CD4-positive, alpha-beta T cell (primary cell): ENCODE data around the gene LAMA1. TPM values are rescaled to one million over a fixed set of nuclear protein-coding genes. Genes with fewer than 3 reads are reported as not detected.
"Not testable (repeated sequence)": the region's sequence is repeated elsewhere in the genome, so short reads cannot be mapped to it uniquely, and the experiment has no call there.

Experiments used
- ATAC-seq: fragments of 200-7000 bp; cut with Tn5 transposase; one replicate; pipeline ENCODE4 v1.10.0; 2022; ENCODE audit warnings: mild to moderate bottlenecking; ENCODE audit not compliant: poor library complexity
- CTCF ChIA-PET: fragments of 350-600 bp; sonication (Branson Sonifier 250); formaldehyde crosslinking; loops from one replicate; lab custom pipeline; 2021; ENCODE audit warnings: antibody characterized with exemption, inconsistent platforms; lab: Charles Lee
- POLR2A ChIA-PET: fragments of 350-600 bp; sonication (Branson Sonifier 250); formaldehyde crosslinking; loops from one replicate; lab custom pipeline; 2021; ENCODE audit warnings: antibody characterized with exemption, inconsistent platforms; lab: Charles Lee
- DNase-seq, 14 experiments: peaks; one replicate each; pipeline ENCODE4 v3.0.0-alpha.2; 2013 to 2020; ENCODE audit warnings: mixed read lengths in 2 of 14
- H3K27ac ChIP-seq, 2 donors: one replicate each; pipeline versions ENCODE4 v1.5.1 to v1.7.0; 2013; ENCODE audit warnings: low read length in 2 of 2, low read depth in 1 of 2, mild to moderate bottlenecking in 1 of 2
- H3K27me3 ChIP-seq, 2 experiments: 1 replicate in 1 of 2; 2 replicates in 1 of 2; pipeline versions ENCODE4 v1.6.1 to v1.7.0; 2013; ENCODE audit warnings: low read length in 2 of 2, control low read depth in 1 of 2, mild to moderate bottlenecking in 1 of 2, moderate library complexity in 1 of 2; ENCODE audit not compliant: insufficient read depth in 2 of 2, control insufficient read depth in 1 of 2
- H3K36me3 ChIP-seq: one replicate; pipeline ENCODE4 v1.6.1; 2013; ENCODE audit warnings: low read length, control low read depth; ENCODE audit not compliant: insufficient read depth
- H3K4me1 ChIP-seq: one replicate; pipeline ENCODE4 v1.6.1; 2013; ENCODE audit warnings: low read length, control low read depth; ENCODE audit not compliant: insufficient read depth
- H3K4me3 ChIP-seq: one replicate; pipeline ENCODE4 v1.5.1; 2013; ENCODE audit warnings: mild to moderate bottlenecking, low read length, moderate library complexity
- H3K9me3 ChIP-seq, 2 experiments: 1 replicate in 1 of 2; 2 replicates in 1 of 2; pipeline versions ENCODE4 v1.6.1 to v1.7.0; 2013; ENCODE audit warnings: low read length in 2 of 2, mild to moderate bottlenecking in 2 of 2, control low read depth in 1 of 2, moderate library complexity in 1 of 2; ENCODE audit not compliant: control insufficient read depth in 1 of 2, insufficient read depth in 1 of 2
- H3K27ac Mint-ChIP-seq: one replicate; pipeline ENCODE4 v1.8.0; 2020; ENCODE audit warnings: mixed read lengths
- H3K27me3 Mint-ChIP-seq: one replicate; pipeline ENCODE4 v1.8.0; 2021; ENCODE audit warnings: mixed read lengths
- H3K36me3 Mint-ChIP-seq: one replicate; pipeline ENCODE4 v1.8.0; 2021; ENCODE audit warnings: low read depth, mixed read lengths
- H3K4me1 Mint-ChIP-seq: one replicate; pipeline ENCODE4 v1.8.0; 2021; ENCODE audit warnings: low read depth, mixed read lengths
- H3K4me3 Mint-ChIP-seq: one replicate; pipeline ENCODE4 v1.8.0; 2020; ENCODE audit warnings: mild to moderate bottlenecking, mixed read lengths
- H3K9me3 Mint-ChIP-seq: one replicate; pipeline ENCODE4 v1.8.0; 2020; ENCODE audit warnings: mixed read lengths
- CTCF ChIP-seq: fragments of 200-600 bp; IDR thresholded peaks from one replicate; pipeline ENCODE4 v1.8.0; 2022; ENCODE audit warnings: antibody characterized with exemption, mild to moderate bottlenecking
- intact Hi-C, 2 experiments: fragments of 100-400 bp; cut with DNase I in 1 of 2; cut with micrococcal nuclease in 1 of 2; formaldehyde crosslinking; loops; one replicate each; pipeline versions ENCODE4 v1.15.1 to v1.9.0; 2023 to 2025; cut with DNase I, micrococcal nuclease
- total RNA-seq, 174 experiments: library from RNA in 2 of 174; stranded (reverse) in 2 of 174; gene quantifications; one replicate each; pipeline ENCODE4 v1.2.3 and lab custom pipeline; 2021 to 2026

The LAMA1 gene
- total RNA-seq, 2 experiments from 2014 or later = not detected

- intact Hi-C loops = no loop called here
Observed at GRCh38 chr18:7147399-7147798, 29.8 kb upstream of the LAMA1 start.

GRCh38 chr18:7146067-7146466 is 28.5 kb upstream of the LAMA1 start:
- no peaks in the 10 kb centered on the region for H3K27me3 ChIP-seq
- Mint-ChIP-seq H3K36me3 (no peaks in the 10 kb centered on the region), H3K4me1 (no peaks in the 10 kb centered on the region), H3K27me3 (no peaks in the 10 kb centered on the region), H3K4me3 (no peak overlapping the region), H3K27ac (no peak overlapping the region), H3K9me3 (peaks cover 2% of the 10 kb centered on the region)
- H3K27ac ChIP-seq = no peak overlapping the region
- ATAC-seq = no peak
- TF ChIP-seq CTCF = no peak
- H3K4me3 ChIP-seq = no peak overlapping the region
- ChIA-PET CTCF (no interaction called here), POLR2A (no interaction called here)
- peaks cover 0 to 11% of the 10 kb centered on the region in 2 experiments for H3K9me3 ChIP-seq
- intact Hi-C loops = no loop called here
- no peak for DNase-seq
- no peaks in the 10 kb centered on the region for H3K36me3 ChIP-seq
- H3K4me1 ChIP-seq = no peaks in the 10 kb centered on the region

More at GRCh38 chr18:7147399-7147798, 29.8 kb upstream of the LAMA1 start:
- Mint-ChIP-seq H3K9me3 (peaks cover 4% of the 10 kb centered on the region), H3K27ac (no peak overlapping the region), H3K4me3 (no peak overlapping the region), H3K36me3 (no peaks in the 10 kb centered on the region), H3K27me3 (no peaks in the 10 kb centered on the region), H3K4me1 (no peaks in the 10 kb centered on the region)
- ChIA-PET POLR2A (no interaction called here), CTCF (no interaction called here)
- TF ChIP-seq CTCF = no peak
- ATAC-seq (no peak), DNase-seq (no peak)
- H3K4me3 ChIP-seq = no peak overlapping the region
- H3K4me1 ChIP-seq = no peaks in the 10 kb centered on the region
- H3K27ac ChIP-seq = no peak overlapping the region
- no peaks in the 10 kb centered on the region for H3K27me3 ChIP-seq
- H3K36me3 ChIP-seq = no peaks in the 10 kb centered on the region
- peaks cover 0 to 11% of the 10 kb centered on the region in 2 experiments for H3K9me3 ChIP-seq

GRCh38 chr18:7144921-7145320 is 27.3 kb upstream of the LAMA1 start:
- CTCF ChIA-PET, H3K36me3 Mint-ChIP-seq, H3K9me3 Mint-ChIP-seq, H3K4me1 ChIP-seq, H3K27me3 ChIP-seq, H3K27ac ChIP-seq, H3K36me3 ChIP-seq, intact Hi-C loops, H3K4me1 Mint-ChIP-seq, H3K4me3 Mint-ChIP-seq, H3K27ac Mint-ChIP-seq, H3K4me3 ChIP-seq, ATAC-seq, DNase-seq, POLR2A ChIA-PET, H3K27me3 Mint-ChIP-seq: not testable (repeated sequence)
- H3K9me3 ChIP-seq = peaks cover 0 to 11% of the 10 kb centered on the region in 2 experiments

- ChIA-PET POLR2A (no interaction called here), CTCF (no interaction called here)
- Mint-ChIP-seq H3K9me3 (peaks cover 2% of the 10 kb centered on the region), H3K27ac (no peak overlapping the region), H3K4me3 (no peak overlapping the region), H3K27me3 (no peaks in the 10 kb centered on the region), H3K36me3 (no peaks in the 10 kb centered on the region), H3K4me1 (no peaks in the 10 kb centered on the region)
- no peak overlapping the region for H3K27ac ChIP-seq
- intact Hi-C loops = no loop called here
- ATAC-seq = no peak
- no peaks in the 10 kb centered on the region for H3K36me3 ChIP-seq
- no peak for TF ChIP-seq CTCF
- no peaks in the 10 kb centered on the region for H3K4me1 ChIP-seq
- H3K27me3 ChIP-seq = no peaks in the 10 kb centered on the region
- no peak for DNase-seq
- H3K4me3 ChIP-seq = no peak overlapping the region
- peaks cover 0 to 11% of the 10 kb centered on the region in 2 experiments for H3K9me3 ChIP-seq
Observed at GRCh38 chr18:7141287-7141686, 23.7 kb upstream of the LAMA1 start.
